SJSA1 (cell line): ENCODE data around the gene MEF2C. TPM values are rescaled to one million over a fixed set of nuclear protein-coding genes. Genes with fewer than 3 reads are reported as not detected.
A peak's percentile ranks its signal among the peaks of the same experiment; 100 is the strongest.

ENCODE experiments used
- DNase-seq, 2 experiments: peaks; one replicate each; pipeline ENCODE4 v3.0.0-alpha.2; 2015 to 2020; ENCODE audit warnings: low spot score in 2 of 2, low read depth in 1 of 2
- H3K27ac ChIP-seq: fragments of 250-450 bp; sonication (Bioruptor Pico); 2 replicates; pipeline ENCODE4 v1.5.1; 2020; ENCODE audit warnings: mild to moderate bottlenecking, moderate library complexity
- H3K27me3 ChIP-seq: fragments of 250-450 bp; sonication (Bioruptor Pico); replicated peaks from 2 replicates; pipeline ENCODE4 v1.5.1; 2020; ENCODE audit warnings: mild to moderate bottlenecking, moderate library complexity
- H3K36me3 ChIP-seq: fragments of 250-450 bp; sonication (Bioruptor Pico); 2 replicates; pipeline ENCODE4 v1.5.1; 2020; ENCODE audit warnings: mild to moderate bottlenecking
- H3K4me1 ChIP-seq: fragments of 250-450 bp; sonication (Bioruptor Pico); replicated peaks from 2 replicates; pipeline ENCODE4 v1.6.1; 2021; ENCODE audit warnings: mild to moderate bottlenecking
- H3K4me3 ChIP-seq: fragments of 250-450 bp; sonication (Bioruptor Pico); 2 replicates; pipeline ENCODE4 v1.5.1; 2020; ENCODE audit warnings: mild to moderate bottlenecking
- H3K9me3 ChIP-seq: fragments of 250-450 bp; sonication (Bioruptor Pico); replicated peaks from 2 replicates; pipeline ENCODE4 v1.5.1; 2020; ENCODE audit warnings: mild to moderate bottlenecking
- total RNA-seq: library from RNA; depleted of rRNA; stranded (reverse); fragments of >200 nt; shearing (Covaris generic); gene quantifications from 2 replicates; pipeline ENCODE4 v1.2.3, GENCODE V29; 2014

MEF2C gene
- total RNA-seq, 1 experiment from 2014 or later: 29.8 TPM

DNA sequence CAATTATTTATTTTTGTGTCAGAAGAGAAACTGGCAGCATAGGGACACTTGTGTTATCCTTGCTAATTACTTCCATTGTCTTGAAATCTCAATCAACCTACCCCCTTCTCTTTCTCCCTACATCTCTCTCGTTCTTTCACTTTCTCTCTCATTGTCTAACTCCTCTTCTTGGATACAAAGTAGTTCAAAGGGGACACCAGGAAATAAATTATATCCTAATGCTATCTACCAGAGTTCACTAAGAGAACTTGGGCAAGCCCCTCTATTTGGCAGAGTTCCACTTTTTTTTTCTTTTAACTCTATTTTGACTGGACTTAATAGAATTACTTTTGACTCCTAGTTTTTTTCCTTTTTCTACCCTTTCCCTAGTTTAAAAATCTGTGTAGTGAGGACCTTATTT lies 102.2 kb downstream of the MEF2C start:
- no peaks in the 10 kb centered on the region for H3K9me3 ChIP-seq
- peaks cover 50% of the 10 kb centered on the region for H3K4me1 ChIP-seq
- peak overlapping the region; percentile 77 for H3K27ac ChIP-seq
- H3K4me3 ChIP-seq: no peak overlapping the region
- H3K36me3 ChIP-seq: 0 out of 2 replicates have a peak, but pooled peaks cover 4% of the 10 kb centered on the region
- H3K27me3 ChIP-seq: no peaks in the 10 kb centered on the region
- peak in 1 of 2 experiments; percentile 54 for DNase-seq

DNA sequence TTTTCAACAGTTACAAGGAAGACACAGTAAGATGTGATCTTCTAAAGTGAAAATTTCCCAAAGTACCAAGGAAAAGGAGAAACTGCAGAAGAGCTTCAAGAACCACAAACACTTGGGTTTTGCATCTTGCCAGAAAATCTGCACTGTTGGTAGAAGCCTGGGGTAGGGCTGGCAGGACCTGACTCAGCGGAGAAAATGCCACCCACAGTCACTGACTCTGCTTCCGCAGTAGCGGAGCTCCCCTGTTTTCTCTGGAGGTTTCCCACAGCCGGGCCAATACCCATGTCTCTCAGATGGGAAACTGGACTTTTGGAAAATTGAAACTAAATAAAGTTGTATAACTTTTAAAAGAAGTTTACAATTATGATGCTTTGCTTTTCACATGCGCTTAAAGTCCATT lies 104.2 kb downstream of the MEF2C start:
- Histone ChIP-seq H3K27ac (peak overlapping the region; percentile 77), H3K4me3 (no peak overlapping the region), H3K36me3 (peaks cover 7% of the 10 kb centered on the region; the same call in 1 of the 2 replicates), H3K9me3 (no peaks in the 10 kb centered on the region), H3K27me3 (no peaks in the 10 kb centered on the region), H3K4me1 (peaks cover 37% of the 10 kb centered on the region)
- DNase-seq: peak; percentile 70 to 85

DNA sequence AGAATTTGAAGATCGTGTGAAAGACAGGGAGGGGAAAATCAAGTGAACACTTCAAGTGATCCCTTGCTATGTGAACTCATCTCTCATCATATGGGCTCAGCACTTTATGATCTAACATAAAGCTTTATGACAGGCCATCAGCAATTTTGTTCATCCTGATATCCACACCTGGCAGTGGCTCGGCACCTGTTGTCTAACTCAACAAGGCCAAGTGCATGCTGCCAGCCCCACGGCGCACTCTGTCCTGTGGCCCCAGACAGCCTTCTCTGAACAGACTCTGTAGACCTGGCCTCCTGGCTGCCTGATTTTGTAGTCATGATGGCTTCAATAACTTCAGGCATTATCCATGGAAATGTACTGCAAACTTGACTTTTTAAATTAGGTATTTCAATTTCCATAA lies 106.3 kb downstream of the MEF2C start:
- no peak for DNase-seq
- Histone ChIP-seq H3K4me1 (peaks cover 44% of the 10 kb centered on the region), H3K4me3 (no peak overlapping the region), H3K36me3 (peaks cover 20% of the 10 kb centered on the region), H3K27ac (no peak overlapping the region), H3K9me3 (no peaks in the 10 kb centered on the region), H3K27me3 (no peaks in the 10 kb centered on the region)

DNA sequence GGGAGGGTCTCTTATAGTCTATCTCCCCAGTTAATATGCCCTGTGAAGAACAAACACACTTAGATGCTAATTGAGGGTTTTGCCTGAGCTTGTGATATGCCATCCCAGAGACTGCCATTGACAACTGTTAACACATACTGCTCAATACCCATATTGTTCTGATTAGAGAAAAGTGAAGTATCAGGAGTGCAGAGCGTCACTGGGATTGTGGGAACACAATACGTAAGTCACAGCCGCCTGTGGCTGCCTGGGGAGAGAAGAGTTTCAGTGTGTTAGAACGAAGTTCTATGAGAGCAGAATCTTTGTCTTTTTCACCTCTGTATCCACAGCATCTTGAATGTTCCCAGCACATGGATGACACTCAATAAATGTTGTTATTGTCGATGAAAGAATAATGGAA lies 110.2 kb downstream of the MEF2C start:
- DNase-seq: no peak
- Histone ChIP-seq H3K4me1 (peaks cover 12% of the 10 kb centered on the region), H3K9me3 (no peaks in the 10 kb centered on the region), H3K36me3 (peaks cover 33% of the 10 kb centered on the region), H3K27ac (no peak overlapping the region), H3K4me3 (no peak overlapping the region), H3K27me3 (no peaks in the 10 kb centered on the region)

DNA sequence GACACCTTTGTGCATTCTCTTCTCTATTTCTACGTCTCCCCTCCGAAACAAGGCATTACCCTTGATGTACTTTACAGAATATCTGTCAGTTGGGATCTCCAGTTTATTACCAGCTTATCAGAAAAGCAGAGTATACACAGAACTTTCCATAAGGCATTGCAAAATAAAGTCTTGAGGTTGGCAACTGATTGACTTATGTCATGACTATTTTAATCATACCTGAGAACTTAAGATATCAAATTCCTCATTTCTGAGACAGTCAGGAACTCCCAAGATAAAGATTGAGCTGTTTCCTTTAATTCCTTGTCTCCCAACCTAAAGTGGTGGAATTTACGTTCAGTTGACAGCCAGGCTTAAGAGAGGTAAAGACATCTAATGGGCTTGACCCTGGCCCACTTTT lies 110.9 kb downstream of the MEF2C start:
- peaks cover 33% of the 10 kb centered on the region for H3K36me3 ChIP-seq
- H3K9me3 ChIP-seq: no peaks in the 10 kb centered on the region
- H3K27ac ChIP-seq: no peak overlapping the region
- peaks cover 12% of the 10 kb centered on the region for H3K4me1 ChIP-seq
- no peaks in the 10 kb centered on the region for H3K27me3 ChIP-seq
- no peak for DNase-seq
- H3K4me3 ChIP-seq: no peak overlapping the region

DNA sequence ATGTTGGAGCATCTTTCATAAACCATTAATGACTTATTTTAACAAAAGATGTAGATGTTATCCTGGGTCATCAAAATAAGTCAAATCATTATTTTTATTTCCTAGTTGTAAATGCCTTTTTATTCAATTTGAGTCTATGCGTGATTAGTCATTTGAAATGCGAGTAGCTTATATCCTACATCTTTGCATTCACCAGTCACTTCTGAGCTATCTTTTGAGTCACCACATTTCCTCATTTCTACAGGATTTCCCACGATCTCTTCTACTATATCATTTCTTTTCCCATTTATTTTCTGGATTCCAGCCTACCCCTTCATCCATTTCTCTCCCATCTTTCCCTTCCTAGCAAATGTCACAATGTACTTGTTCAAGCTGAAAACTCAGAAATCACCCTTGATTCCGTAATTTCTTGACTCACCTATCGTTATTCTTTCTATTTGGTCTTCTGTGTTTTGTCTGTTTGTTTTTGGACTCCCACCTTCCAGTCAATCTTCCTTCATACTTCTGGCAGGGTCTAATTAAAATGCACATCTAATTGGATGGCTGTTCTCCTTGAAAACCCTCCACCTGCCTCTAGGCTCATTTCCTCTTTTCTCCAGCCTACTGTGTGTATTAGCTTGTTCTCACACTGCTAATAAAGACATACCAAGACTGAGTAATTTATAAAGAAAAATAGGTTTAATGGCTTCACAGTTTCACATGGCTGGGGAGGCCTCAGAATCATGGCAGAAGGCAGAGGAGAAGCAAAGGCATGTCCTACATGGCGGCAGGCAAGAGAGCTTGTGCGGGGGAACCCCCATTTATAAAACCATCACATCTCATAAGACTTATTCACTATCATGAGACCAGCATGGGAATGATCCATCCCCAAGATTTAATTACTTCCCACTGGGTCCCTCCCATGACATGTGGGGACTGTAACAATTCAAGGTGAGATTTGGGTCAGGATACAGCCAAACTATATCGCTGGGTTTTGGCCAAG lies 112.4 kb downstream of the MEF2C start:
- H3K27ac ChIP-seq: peak overlapping the region; percentile 49
- no peaks in the 10 kb centered on the region for H3K9me3 ChIP-seq
- peaks cover 33% of the 10 kb centered on the region for H3K36me3 ChIP-seq
- DNase-seq: no peak
- H3K4me1 ChIP-seq: peaks cover 12% of the 10 kb centered on the region
- no peak overlapping the region for H3K4me3 ChIP-seq
- no peaks in the 10 kb centered on the region for H3K27me3 ChIP-seq

DNA sequence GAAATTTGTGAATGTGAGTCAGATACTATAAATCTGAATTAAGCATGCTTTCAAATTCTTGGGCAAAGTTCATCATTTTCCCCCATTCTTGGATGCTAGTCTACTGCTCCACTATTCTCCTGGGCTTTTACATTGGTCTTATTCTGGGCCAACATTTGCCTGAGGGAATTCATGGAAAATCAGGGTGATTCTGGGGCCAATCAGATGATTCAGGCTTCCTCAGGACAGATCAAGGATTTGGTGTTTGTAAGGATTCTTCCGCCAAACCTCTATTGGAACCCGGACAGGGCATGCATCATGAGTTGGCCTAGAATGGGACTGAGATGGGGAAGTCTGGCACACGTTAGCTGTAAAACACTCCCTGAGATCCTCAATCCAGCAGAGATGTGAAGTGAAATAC lies 113.8 kb downstream of the MEF2C start:
- H3K27me3 ChIP-seq: no peaks in the 10 kb centered on the region
- H3K36me3 ChIP-seq: peaks cover 33% of the 10 kb centered on the region
- no peaks in the 10 kb centered on the region for H3K9me3 ChIP-seq
- no peak for DNase-seq
- H3K27ac ChIP-seq: no peak overlapping the region
- H3K4me3 ChIP-seq: no peak overlapping the region
- peaks cover 12% of the 10 kb centered on the region for H3K4me1 ChIP-seq

DNA sequence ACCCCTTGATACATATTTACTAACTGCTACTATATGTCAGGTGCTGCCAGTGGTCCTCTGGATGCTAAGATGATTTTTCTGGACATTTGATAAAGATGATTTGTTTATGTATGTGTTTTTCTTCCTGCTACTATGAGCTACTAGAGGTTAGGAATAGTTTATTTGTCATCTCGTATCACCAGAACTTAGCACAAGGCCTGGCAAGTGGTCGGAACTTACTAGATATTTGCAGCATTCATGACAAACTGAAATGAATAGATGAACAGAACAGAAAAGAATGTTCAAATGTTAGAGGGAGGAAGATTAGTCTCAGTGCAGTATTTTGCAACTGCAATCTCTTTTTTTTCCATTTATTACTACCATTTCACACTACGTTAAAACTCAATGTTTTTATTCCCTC lies 114.6 kb downstream of the MEF2C start:
- H3K27me3 ChIP-seq: no peaks in the 10 kb centered on the region
- peaks cover 27% of the 10 kb centered on the region for H3K36me3 ChIP-seq
- H3K4me1 ChIP-seq: peaks cover 12% of the 10 kb centered on the region
- no peak for DNase-seq
- no peaks in the 10 kb centered on the region for H3K9me3 ChIP-seq
- no peak overlapping the region for H3K4me3 ChIP-seq
- no peak overlapping the region for H3K27ac ChIP-seq

DNA sequence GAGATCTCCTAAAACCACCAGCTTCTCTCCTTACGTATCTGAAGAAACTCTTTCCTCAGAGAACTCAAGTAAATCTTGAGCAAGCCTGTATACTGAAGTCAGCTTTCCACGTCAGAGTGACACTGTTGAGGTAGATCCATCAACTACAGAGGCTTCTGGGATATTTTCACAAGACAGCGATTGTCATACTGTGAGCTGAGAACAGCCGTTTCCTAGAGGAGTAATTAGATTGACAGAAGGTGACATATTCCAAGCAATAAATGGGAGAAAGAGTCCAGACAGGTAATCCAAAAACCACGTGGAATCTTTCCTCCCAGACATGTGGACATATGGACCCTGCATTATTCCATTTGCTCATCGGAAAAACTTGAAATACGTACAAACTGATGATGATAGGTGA lies 117.2 kb downstream of the MEF2C start:
- Histone ChIP-seq H3K36me3 (peaks cover 8% of the 10 kb centered on the region; the same call in 1 of the 2 replicates), H3K9me3 (no peaks in the 10 kb centered on the region), H3K4me3 (no peak overlapping the region), H3K27me3 (no peaks in the 10 kb centered on the region), H3K27ac (no peak overlapping the region), H3K4me1 (no peaks in the 10 kb centered on the region)
- no peak for DNase-seq

DNA sequence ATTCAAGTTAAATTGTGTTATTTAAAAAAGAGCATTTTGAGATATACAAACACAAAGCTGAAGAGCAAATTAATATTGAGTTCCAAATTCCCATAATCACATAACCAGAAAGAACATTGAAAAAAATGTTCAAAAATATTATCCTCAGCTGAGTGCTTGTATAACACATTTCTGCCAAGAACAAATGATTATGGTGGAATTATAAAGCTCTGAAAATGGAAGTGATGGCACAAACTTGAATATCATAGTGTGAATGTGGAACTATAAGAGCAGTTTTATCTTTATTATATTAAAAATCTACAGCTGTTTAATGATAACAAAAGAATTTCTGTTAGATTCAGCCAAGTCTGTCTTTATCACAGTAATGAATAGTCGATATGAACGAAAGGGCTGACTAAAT lies 117.8 kb downstream of the MEF2C start:
- no peaks in the 10 kb centered on the region for H3K9me3 ChIP-seq
- H3K4me3 ChIP-seq: no peak overlapping the region
- no peaks in the 10 kb centered on the region for H3K4me1 ChIP-seq
- H3K27ac ChIP-seq: no peak overlapping the region
- DNase-seq: no peak
- no peaks in the 10 kb centered on the region for H3K27me3 ChIP-seq
- peaks cover 7% of the 10 kb centered on the region for H3K36me3 ChIP-seq

DNA sequence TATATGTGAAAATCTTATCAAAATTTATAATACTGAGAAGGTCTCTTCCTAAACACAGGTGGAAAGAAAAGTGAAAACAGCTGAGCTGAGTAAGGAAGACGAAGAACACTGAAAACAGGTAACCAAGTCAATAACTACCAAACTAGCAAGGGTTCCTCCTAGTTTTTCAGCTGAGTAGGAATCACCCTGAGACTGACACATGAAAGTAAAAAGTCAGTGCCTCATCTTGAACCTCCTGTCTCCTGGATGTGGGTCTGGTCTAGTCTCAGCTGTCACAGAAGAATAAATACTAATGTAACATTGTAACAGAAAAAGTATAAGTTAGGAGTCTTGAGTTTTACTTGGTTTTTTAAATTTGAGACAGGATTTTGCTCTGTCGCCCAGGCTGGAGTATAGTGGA lies 121.0 kb downstream of the MEF2C start:
- H3K9me3 ChIP-seq: no peaks in the 10 kb centered on the region
- no peak for DNase-seq
- H3K27ac ChIP-seq: no peak overlapping the region
- no peaks in the 10 kb centered on the region for H3K4me1 ChIP-seq
- no peak overlapping the region for H3K4me3 ChIP-seq
- no peaks in the 10 kb centered on the region for H3K27me3 ChIP-seq
- peaks cover 19% of the 10 kb centered on the region for H3K36me3 ChIP-seq

DNA sequence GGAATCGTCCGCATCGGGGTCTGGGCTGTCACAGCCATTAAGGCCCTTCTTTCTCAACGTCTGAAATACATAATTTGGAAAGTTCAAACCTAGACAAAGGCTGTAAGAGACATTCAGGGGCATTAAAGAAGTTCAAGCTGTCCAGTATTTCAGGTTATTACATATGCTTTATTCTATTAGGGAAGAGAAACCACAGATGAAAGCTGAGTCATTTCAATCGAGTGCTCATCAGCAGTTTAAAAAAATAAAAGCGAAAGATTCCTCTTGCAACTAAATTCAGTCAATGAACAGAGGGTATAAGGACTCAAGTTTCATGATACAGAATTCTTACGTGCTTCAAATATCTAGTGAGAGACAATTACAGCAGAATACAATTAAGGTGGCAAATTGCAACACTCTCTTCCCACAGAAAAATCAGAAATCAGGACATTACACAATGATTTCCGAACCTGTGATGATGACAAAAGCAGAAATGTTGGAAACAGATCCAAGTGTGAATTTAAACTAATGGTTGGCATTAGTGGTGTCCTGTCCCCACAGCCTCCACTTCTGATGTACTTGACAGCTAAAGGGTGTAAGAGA lies 121.6 kb downstream of the MEF2C start:
- H3K27me3 ChIP-seq: no peaks in the 10 kb centered on the region
- no peaks in the 10 kb centered on the region for H3K9me3 ChIP-seq
- H3K27ac ChIP-seq: no peak overlapping the region
- peaks cover 19% of the 10 kb centered on the region for H3K36me3 ChIP-seq
- H3K4me3 ChIP-seq: no peak overlapping the region
- H3K4me1 ChIP-seq: no peaks in the 10 kb centered on the region
- no peak for DNase-seq

DNA sequence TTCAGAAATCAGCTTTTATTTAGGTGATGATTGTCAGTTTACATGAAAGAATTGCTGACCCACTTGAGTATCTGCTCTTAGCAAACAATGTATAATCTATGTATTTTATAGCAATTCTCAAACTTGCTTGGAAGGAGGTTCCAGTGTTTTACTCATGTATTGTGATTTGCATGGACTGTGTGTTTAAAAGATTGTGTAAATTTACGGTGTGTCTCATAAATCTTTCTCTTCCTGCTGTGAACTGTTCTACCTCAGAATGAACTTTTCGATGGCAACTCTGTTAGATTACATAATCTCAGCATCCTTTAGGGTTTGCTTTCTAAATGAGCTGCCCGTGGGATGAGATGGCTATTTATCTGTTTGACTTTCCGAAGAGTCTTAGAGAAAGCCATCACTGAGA lies 122.5 kb downstream of the MEF2C start:
- H3K4me1 ChIP-seq: no peaks in the 10 kb centered on the region
- peaks cover 19% of the 10 kb centered on the region for H3K36me3 ChIP-seq
- no peaks in the 10 kb centered on the region for H3K27me3 ChIP-seq
- no peak overlapping the region for H3K4me3 ChIP-seq
- no peaks in the 10 kb centered on the region for H3K9me3 ChIP-seq
- no peak for DNase-seq
- no peak overlapping the region for H3K27ac ChIP-seq

DNA sequence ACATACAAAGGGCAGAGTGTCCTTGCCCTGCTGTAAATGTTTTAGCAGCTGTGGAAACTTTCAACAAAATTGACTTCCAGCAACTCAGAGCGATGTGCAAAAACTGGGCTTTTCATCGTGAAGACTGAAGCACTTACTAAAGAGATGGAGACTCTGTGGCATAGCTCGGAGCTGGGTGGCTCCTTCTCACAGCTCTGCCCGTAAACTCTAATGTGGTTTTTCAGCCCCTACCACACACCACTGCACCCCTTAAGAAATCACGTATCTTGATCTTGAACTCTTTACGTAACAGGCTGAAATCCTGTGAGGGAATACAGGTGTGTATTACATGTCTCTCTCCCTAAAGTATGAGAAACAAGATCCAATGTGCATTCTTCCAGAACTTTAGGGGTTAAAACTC lies 124.4 kb downstream of the MEF2C start:
- DNase-seq: no peak
- no peaks in the 10 kb centered on the region for H3K27me3 ChIP-seq
- no peaks in the 10 kb centered on the region for H3K4me1 ChIP-seq
- no peak overlapping the region for H3K4me3 ChIP-seq
- peaks cover 22% of the 10 kb centered on the region for H3K36me3 ChIP-seq
- H3K9me3 ChIP-seq: no peaks in the 10 kb centered on the region
- H3K27ac ChIP-seq: no peak overlapping the region
